ENCODE data around the gene CENPS.

DNA sequence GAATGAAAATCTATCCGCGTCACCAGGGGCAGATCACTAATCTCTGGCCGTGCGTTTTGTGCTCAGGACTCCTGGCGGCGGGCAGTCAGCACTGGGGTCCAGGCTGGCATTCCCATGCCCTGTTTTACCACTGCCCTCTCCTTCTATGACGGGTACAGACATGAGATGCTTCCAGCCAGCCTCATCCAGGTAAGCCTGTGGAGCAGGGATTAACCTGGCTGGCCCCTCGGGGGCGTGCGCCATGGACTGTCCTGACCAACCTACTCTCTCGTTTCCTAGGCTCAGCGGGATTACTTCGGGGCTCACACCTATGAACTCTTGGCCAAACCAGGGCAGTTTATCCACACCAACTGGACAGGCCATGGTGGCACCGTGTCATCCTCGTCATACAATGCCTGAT lies 10.9 kb upstream of the CENPS start:
- TF ChIP-seq, protein P1, sequence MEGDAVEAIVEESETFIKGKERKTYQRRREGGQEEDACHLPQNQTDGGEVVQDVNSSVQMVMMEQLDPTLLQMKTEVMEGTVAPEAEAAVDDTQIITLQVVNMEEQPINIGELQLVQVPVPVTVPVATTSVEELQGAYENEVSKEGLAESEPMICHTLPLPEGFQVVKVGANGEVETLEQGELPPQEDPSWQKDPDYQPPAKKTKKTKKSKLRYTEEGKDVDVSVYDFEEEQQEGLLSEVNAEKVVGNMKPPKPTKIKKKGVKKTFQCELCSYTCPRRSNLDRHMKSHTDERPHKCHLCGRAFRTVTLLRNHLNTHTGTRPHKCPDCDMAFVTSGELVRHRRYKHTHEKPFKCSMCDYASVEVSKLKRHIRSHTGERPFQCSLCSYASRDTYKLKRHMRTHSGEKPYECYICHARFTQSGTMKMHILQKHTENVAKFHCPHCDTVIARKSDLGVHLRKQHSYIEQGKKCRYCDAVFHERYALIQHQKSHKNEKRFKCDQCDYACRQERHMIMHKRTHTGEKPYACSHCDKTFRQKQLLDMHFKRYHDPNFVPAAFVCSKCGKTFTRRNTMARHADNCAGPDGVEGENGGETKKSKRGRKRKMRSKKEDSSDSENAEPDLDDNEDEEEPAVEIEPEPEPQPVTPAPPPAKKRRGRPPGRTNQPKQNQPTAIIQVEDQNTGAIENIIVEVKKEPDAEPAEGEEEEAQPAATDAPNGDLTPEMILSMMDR (IDR thresholded peaks at IDR 0.05), result no peak
- TF ChIP-seq EZH2phosphoT487 (IDR thresholded peaks at IDR 0.05), result no peak

All from neural progenitor cell (in vitro differentiated cells).